GM12892 (cell line): ENCODE measurements around the gene DGLUCY.

Experiments
- POLR2A ChIP-seq: IDR thresholded peaks from 2 replicates; pipeline ENCODE4 v1.6.1; 2011; ENCODE audit warnings: low read depth, low read length, control low read depth
- POLR2AphosphoS5 ChIP-seq: IDR thresholded peaks from 2 replicates; pipeline ENCODE4 v1.6.1; 2011; ENCODE audit warnings: low read depth, low read length, control low read depth
- TAF1 ChIP-seq: IDR thresholded peaks from 2 replicates; pipeline ENCODE4 v1.6.1; 2011; ENCODE audit warnings: low read depth, mild to moderate bottlenecking, control low read depth, low read length, borderline replicate concordance

DNA sequence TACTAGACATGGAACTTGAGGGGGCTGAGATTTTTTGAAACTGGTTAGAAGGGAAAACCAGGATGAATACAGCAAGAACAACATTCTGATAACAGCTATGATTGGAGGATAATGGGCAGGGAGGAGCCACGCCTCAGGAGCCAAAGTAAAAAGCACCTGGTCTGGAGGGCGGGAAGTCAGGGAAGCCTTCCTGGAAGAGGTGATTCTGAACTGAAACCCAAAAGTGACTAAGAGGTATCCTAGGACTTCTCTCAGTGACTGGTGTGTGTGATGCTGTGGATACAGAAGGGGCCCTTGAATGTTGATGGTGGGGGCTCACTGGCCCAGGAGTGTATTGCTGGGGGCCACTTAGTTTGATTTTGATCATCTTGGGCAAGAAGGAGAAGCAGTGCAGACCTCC, 149.5 kb downstream of the DGLUCY start:
- TF ChIP-seq TAF1 = no peak
- no peak for TF ChIP-seq POLR2AphosphoS5
- TF ChIP-seq POLR2A = no peak
